Keratinocyte (primary cell): ENCODE data around the gene JAK1. TPM values are rescaled to one million over a fixed set of nuclear protein-coding genes. Genes with fewer than 3 reads are reported as not detected.

Source experiments
- DNase-seq: peaks from one replicate; pipeline ENCODE4 v3.0.0-alpha.2; 2011; ENCODE audit warnings: low read depth, missing footprints, low spot score
- FAIRE-seq: peaks from 2 replicates; lab custom pipeline; 2011; peaks lifted over from hg19 to GRCh38; lab: Jason Lieb, UNC
- H2AFZ ChIP-seq: 2 replicates; pipeline ENCODE4 v1.6.0; 2012; ENCODE audit warnings: low read length, control low read depth, inconsistent platforms; ENCODE audit not compliant: control insufficient read depth
- H3K27ac ChIP-seq: 2 replicates; pipeline ENCODE4 v1.5.1; 2011; ENCODE audit warnings: low read length; ENCODE audit not compliant: control insufficient read depth, insufficient read depth
- H3K27me3 ChIP-seq: 3 replicates; pipeline ENCODE4 v1.6.0; 2011; ENCODE audit warnings: low read length; ENCODE audit not compliant: control insufficient read depth, insufficient read depth; ENCODE audit errors: extremely low read depth
- H3K36me3 ChIP-seq, 2 experiments: 2 replicates in 1 of 2; 3 replicates in 1 of 2; pipeline ENCODE4 v1.5.1; 2011; ENCODE audit warnings: low read length in 2 of 2, mild to moderate bottlenecking in 1 of 2; ENCODE audit not compliant: control insufficient read depth in 2 of 2, insufficient read depth in 2 of 2; ENCODE audit errors: extremely low read depth in 1 of 2
- H3K4me1 ChIP-seq: 3 replicates; pipeline ENCODE4 v1.5.1; 2011; ENCODE audit warnings: low read length; ENCODE audit not compliant: control insufficient read depth, insufficient read depth; ENCODE audit errors: extremely low read depth
- H3K4me2 ChIP-seq: 3 replicates; pipeline ENCODE4 v1.6.0; 2011; ENCODE audit warnings: low read depth, low read length; ENCODE audit not compliant: control insufficient read depth, insufficient read depth; ENCODE audit errors: extremely low read depth
- H3K4me3 ChIP-seq, 3 experiments: fragments of 200-600 bp in 1 of 3; sonication (generic) in 1 of 3; 2 replicates in 2 of 3; 3 replicates in 1 of 3; pipeline ENCODE4 v1.5.1; 2011 to 2016; ENCODE audit warnings: low read length in 3 of 3, mild to moderate bottlenecking in 3 of 3, control low read depth in 2 of 3, inconsistent platforms in 1 of 3, low read depth in 1 of 3, mixed read lengths in 1 of 3, mixed run types in 1 of 3, moderate library complexity in 1 of 3; ENCODE audit not compliant: control insufficient read depth in 2 of 3, insufficient read depth in 2 of 3; ENCODE audit errors: extremely low read depth in 1 of 3
- H3K79me2 ChIP-seq: 2 replicates; pipeline ENCODE4 v1.6.0; 2012; ENCODE audit warnings: low read length; ENCODE audit not compliant: control insufficient read depth, insufficient read depth
- H3K9ac ChIP-seq: 3 replicates; pipeline ENCODE4 v1.6.0; 2011; ENCODE audit warnings: low read length; ENCODE audit not compliant: control insufficient read depth, insufficient read depth; ENCODE audit errors: extremely low read depth
- H3K9me1 ChIP-seq: 3 replicates; pipeline ENCODE4 v1.6.0; 2011; ENCODE audit warnings: low read length; ENCODE audit not compliant: control insufficient read depth, insufficient read depth; ENCODE audit errors: extremely low read depth
- H3K9me3 ChIP-seq: 2 replicates; pipeline ENCODE4 v1.5.1; 2012; ENCODE audit warnings: low read depth, low read length; ENCODE audit not compliant: control insufficient read depth
- H4K20me1 ChIP-seq: 3 replicates; pipeline ENCODE4 v1.6.0; 2011; ENCODE audit warnings: low read length; ENCODE audit not compliant: control insufficient read depth, insufficient read depth; ENCODE audit errors: extremely low read depth
- CTCF ChIP-seq, 3 experiments: IDR thresholded peaks in 1 of 3; conservative IDR thresholded peaks in 1 of 3; optimal IDR thresholded peaks in 1 of 3; 2 replicates in 2 of 3; 3 replicates in 1 of 3; pipeline versions ENCODE3 to v1.5.1; 2011; ENCODE audit warnings: low read length in 3 of 3, mild to moderate bottlenecking in 3 of 3, moderate library complexity in 2 of 3, control low read depth in 1 of 3, inconsistent platforms in 1 of 3; ENCODE audit not compliant: insufficient read depth in 2 of 3; ENCODE audit errors: extremely low read depth in 1 of 3
- EZH2 ChIP-seq: IDR thresholded peaks from one replicate; pipeline ENCODE4 v1.6.1; 2012; ENCODE audit warnings: inconsistent platforms, mild to moderate bottlenecking, low read length, moderate library complexity
- dilution Hi-C: fragments of 300-500 bp; cut with MboI; formaldehyde crosslinking; loops from one replicate; pipeline ENCODE4 v1.7.0; 2020; ENCODE audit warnings: low sequenced_read_pairs; ENCODE audit not compliant: extremely low pct_ligation_motif_present
- polyA plus RNA-seq, 5 experiments: library from polyadenylated mRNA; depleted of rRNA in 3 of 5; stranded (reverse) in 3 of 5; stranded (forward) in 1 of 5; unstranded in 1 of 5; fragments of >200 nt; gene quantifications; 1 replicate in 1 of 5; 2 replicates in 3 of 5; 3 replicates in 1 of 5; pipeline versions ENCODE4 v1.2.1 to v1.2.3, GENCODE V29; 2011 to 2012; ENCODE audit warnings: missing spikeins in 2 of 5, low read depth in 1 of 5, low replicate concordance in 1 of 5

Gene JAK1
- polyA plus RNA-seq, 1 donor (not counting 4 experiments of a cell fraction or from before 2014, with no cell fraction given): 50.9 TPM

GRCh38 chr1:64839732-64840405 lies 126.5 kb downstream of the JAK1 start:
- TF ChIP-seq CTCF (optimal IDR thresholded peaks at IDR 0.05 in 1 of 3, IDR thresholded peaks at IDR 0.05 in 1 of 3, conservative IDR thresholded peaks at IDR 0.05 in 1 of 3; ENCODE audit: extremely low read depth in 1 of 3, insufficient read depth in 2 of 3, low read length in 3 of 3) (no peak), EZH2 (no peak)
- Histone ChIP-seq H3K36me3 (peaks cover 24% of the 10 kb centered on the region in 2 experiments), H3K4me1 (peaks cover 2% of the 10 kb centered on the region), H4K20me1 (no peaks in the 10 kb centered on the region), H3K27me3 (no peaks in the 10 kb centered on the region), H3K9me3 (no peaks in the 10 kb centered on the region), H3K9ac (no peak overlapping the region), H3K27ac (no peak overlapping the region), H3K9me1 (no peaks in the 10 kb centered on the region), H3K79me2 (no peaks in the 10 kb centered on the region), H3K4me3 (no peak overlapping the region), H2AFZ (no peak overlapping the region), H3K4me2 (no peak overlapping the region)
- dilution Hi-C loops: no loop called here
- FAIRE-seq (no peak), DNase-seq (no peak)

DNA sequence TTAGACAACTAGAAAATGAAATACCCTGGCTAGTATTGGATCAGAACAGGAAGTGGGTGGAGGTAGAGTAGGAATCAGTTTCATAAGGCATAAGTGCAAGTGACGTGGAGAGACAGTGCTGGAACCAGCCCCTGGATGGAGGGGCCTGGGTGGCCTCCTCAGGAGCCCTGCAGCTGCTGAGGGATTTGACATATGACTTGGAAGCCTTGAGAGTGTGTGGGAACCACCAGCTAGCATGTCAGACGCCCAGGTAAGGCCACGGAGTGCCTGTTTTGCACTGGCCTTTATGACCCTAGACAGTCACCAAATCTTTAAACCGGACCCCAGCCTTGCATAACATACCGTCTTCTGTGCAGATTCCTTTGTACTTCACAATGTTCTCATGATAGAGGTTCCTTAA lies 127.1 kb downstream of the JAK1 start:
- no peaks in the 10 kb centered on the region for H4K20me1 ChIP-seq
- no peaks in the 10 kb centered on the region for H3K9me3 ChIP-seq
- peaks cover 7% of the 10 kb centered on the region for H3K4me1 ChIP-seq
- H3K9me1 ChIP-seq: no peaks in the 10 kb centered on the region
- no peaks in the 10 kb centered on the region for H3K79me2 ChIP-seq
- no peaks in the 10 kb centered on the region for H3K27me3 ChIP-seq
- peaks cover 24% of the 10 kb centered on the region in 2 experiments for H3K36me3 ChIP-seq
- H3K4me3 ChIP-seq: no peak overlapping the region
- dilution Hi-C loops: no loop called here
- no peak for DNase-seq
- FAIRE-seq: no peak
- no peak overlapping the region for H2AFZ ChIP-seq
- no peak overlapping the region for H3K27ac ChIP-seq
- no peak for TF ChIP-seq CTCF (optimal IDR thresholded peaks at IDR 0.05 in 1 of 3, IDR thresholded peaks at IDR 0.05 in 1 of 3, conservative IDR thresholded peaks at IDR 0.05 in 1 of 3; ENCODE audit: extremely low read depth in 1 of 3, insufficient read depth in 2 of 3, low read length in 3 of 3)
- no peak for TF ChIP-seq EZH2
- no peak overlapping the region for H3K9ac ChIP-seq
- no peak overlapping the region for H3K4me2 ChIP-seq
